Measurements from ENCODE around the gene SHQ1.
A peak's percentile ranks its signal among the peaks of the same experiment; 100 is the strongest.

Gene SHQ1

GRCh38 chr3:72847751-72848702 lies at the start of gene SHQ1:
Gene SHQ1 (minus strand): TSS chr3:72848445. CDS start chr3:72848340, 105 bp downstream.
- DNase-seq (ENCODE audit: low read depth), result peak; percentile 95
- H3K4me3 ChIP-seq (ENCODE audit: low read depth, low read length), result peak within 1 kb of the TSS; percentile 95
- TF ChIP-seq, protein P1, sequence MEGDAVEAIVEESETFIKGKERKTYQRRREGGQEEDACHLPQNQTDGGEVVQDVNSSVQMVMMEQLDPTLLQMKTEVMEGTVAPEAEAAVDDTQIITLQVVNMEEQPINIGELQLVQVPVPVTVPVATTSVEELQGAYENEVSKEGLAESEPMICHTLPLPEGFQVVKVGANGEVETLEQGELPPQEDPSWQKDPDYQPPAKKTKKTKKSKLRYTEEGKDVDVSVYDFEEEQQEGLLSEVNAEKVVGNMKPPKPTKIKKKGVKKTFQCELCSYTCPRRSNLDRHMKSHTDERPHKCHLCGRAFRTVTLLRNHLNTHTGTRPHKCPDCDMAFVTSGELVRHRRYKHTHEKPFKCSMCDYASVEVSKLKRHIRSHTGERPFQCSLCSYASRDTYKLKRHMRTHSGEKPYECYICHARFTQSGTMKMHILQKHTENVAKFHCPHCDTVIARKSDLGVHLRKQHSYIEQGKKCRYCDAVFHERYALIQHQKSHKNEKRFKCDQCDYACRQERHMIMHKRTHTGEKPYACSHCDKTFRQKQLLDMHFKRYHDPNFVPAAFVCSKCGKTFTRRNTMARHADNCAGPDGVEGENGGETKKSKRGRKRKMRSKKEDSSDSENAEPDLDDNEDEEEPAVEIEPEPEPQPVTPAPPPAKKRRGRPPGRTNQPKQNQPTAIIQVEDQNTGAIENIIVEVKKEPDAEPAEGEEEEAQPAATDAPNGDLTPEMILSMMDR (conservative IDR thresholded peaks at IDR 0.05; ENCODE audit: low read depth, low read length), result no peak

DNA sequence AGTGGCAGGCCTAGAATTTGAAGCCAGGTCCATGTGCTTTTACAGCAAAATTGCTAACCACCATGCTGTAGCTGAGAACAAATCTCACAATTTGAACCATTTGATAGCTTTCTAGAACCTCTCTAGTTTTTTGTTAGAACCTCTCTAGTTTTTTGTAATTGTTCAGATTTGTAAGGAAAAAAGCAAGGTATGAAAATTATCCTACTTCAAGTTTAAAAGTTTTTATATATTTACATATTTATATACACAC lies 49.4 kb upstream of the SHQ1 start:
- H3K4me3 ChIP-seq (ENCODE audit: low read depth, low read length), result no peak overlapping the region
- TF ChIP-seq, protein P1 (conservative IDR thresholded peaks at IDR 0.05; ENCODE audit: low read depth, low read length), result no peak
- DNase-seq (ENCODE audit: low read depth), result no peak

GRCh38 chr3:72896996-72897757 lies 48.9 kb upstream of the SHQ1 start:
- no peak for DNase-seq (ENCODE audit: low read depth)
- no peak overlapping the region for H3K4me3 ChIP-seq (ENCODE audit: low read depth, low read length)
- TF ChIP-seq, protein P1 (conservative IDR thresholded peaks at IDR 0.05; ENCODE audit: low read depth, low read length), result no peak

GRCh38 chr3:72894976-72895552 lies 46.8 kb upstream of the SHQ1 start:
- H3K4me3 ChIP-seq (ENCODE audit: low read depth, low read length), result no peak overlapping the region
- no peak for DNase-seq (ENCODE audit: low read depth)
- TF ChIP-seq, protein P1 (conservative IDR thresholded peaks at IDR 0.05; ENCODE audit: low read depth, low read length), result no peak

DNA sequence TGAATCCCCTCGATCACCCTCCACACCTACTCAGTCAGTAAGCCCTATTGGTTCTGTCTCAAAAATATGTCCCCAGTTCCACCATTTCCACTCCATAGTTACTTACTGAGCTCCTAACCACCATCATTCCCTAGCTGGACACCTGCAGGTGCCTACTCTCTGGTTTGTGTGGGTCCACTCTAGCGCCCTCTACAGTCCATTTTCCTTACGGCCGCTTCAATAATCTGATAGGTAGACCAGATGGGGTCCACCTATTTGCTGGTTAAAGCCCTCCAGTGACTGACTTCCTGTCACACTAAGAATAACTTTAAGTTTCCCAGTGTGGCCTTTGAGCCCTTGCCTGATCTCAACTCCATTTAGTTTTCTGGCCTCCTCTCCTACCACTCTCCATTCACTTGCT lies 44.6 kb upstream of the SHQ1 start:
- H3K4me3 ChIP-seq (ENCODE audit: low read depth, low read length), result no peak overlapping the region
- DNase-seq (ENCODE audit: low read depth), result peak; percentile 30
- TF ChIP-seq, protein P1 (conservative IDR thresholded peaks at IDR 0.05; ENCODE audit: low read depth, low read length), result peak; percentile 45

DNA sequence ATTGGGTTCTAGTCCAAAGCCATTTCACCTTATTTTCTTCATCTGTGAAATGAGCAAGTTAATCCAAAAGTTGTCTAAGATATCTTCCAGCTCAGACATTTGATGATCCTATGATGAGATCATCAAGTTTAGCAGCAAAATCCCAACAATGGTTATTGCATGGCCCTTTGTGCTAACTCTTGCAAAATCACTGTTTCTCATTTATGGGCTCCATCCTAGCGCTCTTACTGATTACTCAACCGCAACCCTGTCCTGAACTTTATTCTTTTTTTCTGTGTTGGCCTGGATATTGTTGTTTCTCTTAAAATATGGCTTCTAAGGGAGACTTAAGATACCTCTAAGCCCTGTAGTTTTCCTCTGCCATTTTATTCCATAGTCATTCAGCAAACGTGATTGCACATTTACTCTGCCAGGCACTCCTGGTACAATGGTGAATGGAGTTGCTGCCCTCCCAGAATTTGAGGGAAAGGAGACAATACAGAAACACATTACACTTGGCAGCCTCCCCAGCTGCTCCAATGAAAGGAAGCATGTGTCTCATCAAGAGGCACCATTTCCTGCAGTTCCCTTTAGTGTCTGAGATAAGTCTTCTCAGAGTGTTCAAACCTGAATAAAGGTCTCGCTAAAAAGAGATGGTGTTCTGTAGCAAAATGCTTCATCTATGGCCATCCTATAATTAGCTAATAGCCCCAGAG lies 44.0 kb upstream of the SHQ1 start:
- H3K4me3 ChIP-seq (ENCODE audit: low read depth, low read length), result no peak overlapping the region
- DNase-seq (ENCODE audit: low read depth), result peak; percentile 96
- TF ChIP-seq, protein P1 (conservative IDR thresholded peaks at IDR 0.05; ENCODE audit: low read depth, low read length), result no peak

Measured in choroid plexus epithelial cell (primary cell).